ENCODE data around the gene PCMTD2. TPM values are rescaled to one million over a fixed set of nuclear protein-coding genes. Genes with fewer than 3 reads are reported as not detected.

PCMTD2 gene
- total RNA-seq, 1 donor: 59.4 TPM

- Histone ChIP-seq H3K4me1 (ENCODE audit: insufficient read depth, low read length) (peaks cover 28% of the 10 kb centered on the region), H3K27me3 (ENCODE audit: insufficient read depth, low read length) (peaks cover 3% of the 10 kb centered on the region), H3K36me3 (ENCODE audit: insufficient read depth, low read length) (no peaks in the 10 kb centered on the region), H3K27ac (ENCODE audit: low read depth, low read length) (no peak overlapping the region), H3K79me2 (ENCODE audit: insufficient read depth, low read length) (no peaks in the 10 kb centered on the region), H3K9me3 (ENCODE audit: low read depth, low read length) (no peaks in the 10 kb centered on the region), H3K4me2 (ENCODE audit: insufficient read depth, low read length) (no peak overlapping the region), H4K20me1 (ENCODE audit: insufficient read depth, low read length) (peaks cover 4% of the 10 kb centered on the region), H2AFZ (ENCODE audit: low read length) (no peak overlapping the region), H3K4me3 (ENCODE audit: insufficient read depth, low read length) (no peak overlapping the region)
- DNase-seq (ENCODE audit: insufficient read length, low spot score, missing footprints): no peak
- no peak for TF ChIP-seq CTCF (IDR thresholded peaks at IDR 0.05; ENCODE audit: extremely low read depth, low read depth, low read length)
Measured at GRCh38 chr20:64226686-64227580, 28.6 kb upstream of the PCMTD2 start.

DNA sequence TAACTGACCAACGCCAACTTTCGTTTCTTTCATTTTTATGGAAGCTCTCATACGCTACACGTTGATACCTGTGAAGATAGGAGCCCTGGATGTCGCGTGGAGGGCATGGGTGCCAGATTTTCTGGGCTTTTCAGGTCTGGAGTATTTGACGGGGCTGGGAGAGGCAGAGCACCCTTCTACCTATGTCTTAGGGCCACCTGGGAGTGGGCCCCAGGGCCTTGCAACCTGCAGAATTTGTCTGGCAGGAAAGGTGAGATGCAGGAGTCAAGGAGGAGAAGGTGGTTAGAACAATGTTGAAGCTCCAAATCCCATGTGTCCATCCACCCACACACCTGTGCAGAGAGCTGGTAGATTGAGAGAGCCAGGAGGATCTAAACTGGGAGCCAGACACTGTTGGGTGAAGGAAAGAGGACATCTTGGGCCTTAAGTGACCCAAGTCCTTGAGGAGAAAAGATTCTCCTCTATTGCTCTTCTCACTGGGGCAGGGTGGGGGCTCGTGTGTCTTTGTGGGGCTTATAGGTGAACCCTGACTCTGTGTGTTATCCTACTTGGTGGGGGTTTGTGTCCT is 27.4 kb upstream of the PCMTD2 start:
- no peaks in the 10 kb centered on the region for H3K36me3 ChIP-seq (ENCODE audit: insufficient read depth, low read length)
- H3K27me3 ChIP-seq (ENCODE audit: insufficient read depth, low read length): peaks cover 3% of the 10 kb centered on the region
- TF ChIP-seq CTCF (IDR thresholded peaks at IDR 0.05; ENCODE audit: extremely low read depth, low read depth, low read length): no peak
- no peak overlapping the region for H3K4me2 ChIP-seq (ENCODE audit: insufficient read depth, low read length)
- no peak overlapping the region for H3K27ac ChIP-seq (ENCODE audit: low read depth, low read length)
- no peak for DNase-seq (ENCODE audit: insufficient read length, low spot score, missing footprints)
- no peak overlapping the region for H3K4me3 ChIP-seq (ENCODE audit: insufficient read depth, low read length)
- H3K4me1 ChIP-seq (ENCODE audit: insufficient read depth, low read length): peaks cover 19% of the 10 kb centered on the region
- no peaks in the 10 kb centered on the region for H3K9me3 ChIP-seq (ENCODE audit: low read depth, low read length)
- no peak overlapping the region for H2AFZ ChIP-seq (ENCODE audit: low read length)
- H3K79me2 ChIP-seq (ENCODE audit: insufficient read depth, low read length): no peaks in the 10 kb centered on the region
- no peaks in the 10 kb centered on the region for H4K20me1 ChIP-seq (ENCODE audit: insufficient read depth, low read length)

DNA sequence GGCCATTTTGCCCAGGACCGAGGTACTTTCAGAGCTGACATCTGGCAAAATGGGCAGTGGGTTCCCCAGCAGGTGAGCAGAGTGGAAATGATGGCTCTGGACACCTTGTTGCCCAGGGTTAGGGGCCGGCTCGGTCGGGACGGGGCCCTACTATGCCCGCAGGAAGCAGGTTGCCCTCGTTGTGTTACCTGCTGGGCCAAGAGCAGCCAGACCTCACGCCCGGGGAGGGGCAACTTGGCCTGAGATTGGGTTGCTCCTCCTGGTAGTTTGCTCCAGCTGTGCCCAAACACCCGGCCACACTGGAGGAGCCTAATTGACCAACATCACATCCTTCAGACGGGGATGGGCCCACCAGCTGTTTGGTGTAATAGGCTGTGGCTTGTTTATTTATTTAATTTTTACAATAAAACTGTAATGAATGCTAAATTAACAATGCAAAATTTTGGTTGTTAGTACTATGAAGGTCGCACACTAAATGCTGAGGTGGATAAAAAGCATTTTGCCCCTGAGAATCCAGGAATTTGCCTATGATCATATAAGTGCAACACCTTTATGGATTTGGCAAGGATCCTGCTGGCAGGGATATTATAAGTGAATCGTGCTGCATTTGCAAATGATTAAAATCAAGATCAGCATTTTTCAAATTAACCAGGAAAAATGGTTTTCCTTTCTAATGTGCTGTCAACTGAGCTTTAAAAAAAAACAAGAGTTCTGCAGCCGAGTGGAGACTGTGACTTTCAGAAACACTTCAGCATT is 26.6 kb upstream of the PCMTD2 start:
- Histone ChIP-seq H3K79me2 (ENCODE audit: insufficient read depth, low read length) (no peaks in the 10 kb centered on the region), H3K4me1 (ENCODE audit: insufficient read depth, low read length) (peaks cover 14% of the 10 kb centered on the region), H3K27ac (ENCODE audit: low read depth, low read length) (no peak overlapping the region), H3K9me3 (ENCODE audit: low read depth, low read length) (no peaks in the 10 kb centered on the region), H4K20me1 (ENCODE audit: insufficient read depth, low read length) (no peaks in the 10 kb centered on the region), H3K36me3 (ENCODE audit: insufficient read depth, low read length) (no peaks in the 10 kb centered on the region), H3K4me2 (ENCODE audit: insufficient read depth, low read length) (no peak overlapping the region), H3K4me3 (ENCODE audit: insufficient read depth, low read length) (no peak overlapping the region), H3K27me3 (ENCODE audit: insufficient read depth, low read length) (peaks cover 3% of the 10 kb centered on the region), H2AFZ (ENCODE audit: low read length) (no peak overlapping the region)
- DNase-seq (ENCODE audit: insufficient read length, low spot score, missing footprints): no peak
- TF ChIP-seq CTCF (IDR thresholded peaks at IDR 0.05; ENCODE audit: extremely low read depth, low read depth, low read length): no peak

Data from osteoblast (primary cell).